T-helper 2 cell (primary cell): ENCODE measurements around the gene NSUN6.

Experiments
- DNase-seq, 5 experiments: peaks; one replicate each; pipeline versions ENCODE4 v3.0.0 to v3.0.0-alpha.2; 2012 to 2022
- total RNA-seq, 2 donors: gene quantifications; one replicate each; lab custom pipeline; 2026; lab: John Stamatoyannopoulos, UW

Gene NSUN6
- total RNA-seq: 29.6 to 66.8 reads per million in 2 donors

DNA sequence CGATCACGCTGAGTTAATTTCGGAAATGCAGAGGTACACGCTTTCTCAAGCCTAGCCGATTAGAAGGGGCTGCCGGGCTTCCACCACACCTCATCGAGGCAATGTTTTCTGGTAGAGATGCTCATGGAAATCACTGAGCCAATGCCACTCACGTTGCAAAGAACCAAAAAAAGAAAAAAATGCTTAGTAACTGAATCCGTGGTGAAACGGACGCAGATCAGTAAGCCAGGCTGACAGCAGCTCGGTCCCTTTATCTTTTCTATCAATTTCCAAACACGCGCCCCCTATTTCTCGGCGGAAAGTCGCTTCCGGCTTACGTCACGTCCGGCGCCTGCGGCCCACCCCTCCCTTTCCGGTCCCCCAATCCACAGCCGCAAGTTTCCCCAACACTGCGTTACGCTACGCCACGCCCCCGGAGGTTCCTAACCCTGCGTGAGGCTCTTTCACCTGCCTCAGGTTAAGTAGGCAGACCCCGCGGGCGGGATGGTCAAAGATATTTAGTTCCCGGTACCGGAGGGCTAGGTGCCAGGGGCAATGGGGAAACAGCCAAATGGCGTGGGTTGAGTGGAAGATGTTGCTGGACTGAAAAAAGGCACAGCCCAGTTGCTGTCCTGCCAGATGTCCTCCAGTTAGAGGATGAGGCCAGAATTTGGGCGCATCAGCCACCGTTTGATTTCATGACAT is at the start of gene NSUN6:
Gene NSUN6 (minus strand): TSS at position 264 of the 684 bp plus-strand sequence. CDS start 384 bp downstream, outside the sequence.
- DNase-seq: peak; percentile 85 to 97 (median 93)

GRCh38 chr10:18699849-18700840 is 48.8 kb upstream of the NSUN6 start:
- peak in 1 of 5 experiments; percentile 20 for DNase-seq

DNA sequence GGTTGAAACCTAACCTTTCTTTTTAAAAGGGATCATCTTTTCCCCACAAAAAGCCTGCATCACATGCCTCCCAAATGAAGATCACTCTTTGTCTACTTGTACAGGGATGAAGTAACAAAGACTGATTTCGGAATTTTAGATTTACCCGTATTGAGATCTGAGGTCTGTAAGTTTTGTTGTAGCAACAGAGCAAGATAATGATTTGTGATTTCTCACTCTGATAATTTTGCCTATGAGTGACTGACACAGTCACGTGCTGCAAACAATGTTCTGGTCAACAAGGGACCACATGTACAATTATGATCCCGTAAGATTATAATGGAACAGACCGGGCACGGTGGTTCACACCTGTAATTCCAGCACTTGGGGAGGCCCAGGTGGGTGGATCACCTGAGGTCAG is 39.2 kb upstream of the NSUN6 start:
- DNase-seq: no peak

DNA sequence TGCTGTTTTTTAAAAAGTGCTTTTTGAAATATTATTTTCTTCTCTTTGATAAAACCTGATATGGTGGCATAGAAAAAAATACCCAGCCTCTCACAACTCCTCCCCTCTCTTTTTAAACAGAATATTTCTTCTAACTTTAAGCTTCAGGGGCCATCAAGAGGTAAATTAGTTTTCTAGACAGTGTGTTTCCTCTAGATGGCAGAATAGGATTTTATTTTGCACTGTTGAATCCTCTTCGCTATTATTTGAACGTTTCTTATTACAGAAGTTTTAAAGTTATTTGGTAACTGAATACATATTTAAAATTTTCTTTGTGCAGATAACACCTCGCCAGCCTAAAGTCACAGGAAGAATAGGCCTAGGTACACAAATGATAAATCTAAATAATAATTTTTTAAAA is 38.1 kb upstream of the NSUN6 start:
- DNase-seq: no peak

DNA sequence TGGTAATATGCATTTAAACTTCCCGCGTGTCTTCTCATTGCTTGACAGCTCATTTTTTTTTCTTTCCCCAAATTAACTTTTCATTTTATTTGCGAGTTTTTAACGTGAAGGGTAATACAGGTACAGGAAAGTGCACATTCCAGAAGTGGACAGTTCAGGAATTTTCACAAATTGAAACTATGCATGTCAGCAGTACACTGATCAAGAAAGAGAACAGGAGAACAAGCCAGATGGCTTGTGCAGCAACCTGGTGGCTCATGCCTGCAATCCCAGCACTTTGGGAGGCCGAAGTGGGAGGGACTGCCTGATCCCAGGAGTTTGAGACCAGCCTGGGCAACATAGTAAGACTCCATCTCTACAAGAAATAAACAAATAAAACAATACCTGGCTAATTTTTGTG is 36.3 kb upstream of the NSUN6 start:
- no peak for DNase-seq

DNA sequence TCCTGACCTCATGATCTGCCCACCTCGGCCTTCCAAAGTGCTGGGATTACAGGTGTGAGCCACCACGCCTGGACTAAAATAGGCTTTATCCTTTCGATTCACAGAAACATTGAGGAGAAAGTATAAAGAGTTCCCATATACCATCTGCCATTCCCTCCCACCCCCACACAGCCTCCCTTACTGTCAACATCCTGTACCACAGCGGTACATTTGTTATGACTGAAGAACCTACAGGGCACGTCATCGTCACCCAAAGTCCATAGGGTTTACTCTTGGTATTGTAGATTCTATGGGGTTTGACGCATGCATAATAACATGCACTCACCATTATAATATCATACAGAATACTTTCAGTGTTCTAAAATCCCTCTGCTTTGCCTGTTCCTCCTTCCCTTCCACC is 35.8 kb upstream of the NSUN6 start:
- peak in 1 of 5 experiments; percentile 6 for DNase-seq

GRCh38 chr10:18685555-18685954 is 34.2 kb upstream of the NSUN6 start:
- no peak for DNase-seq

DNA sequence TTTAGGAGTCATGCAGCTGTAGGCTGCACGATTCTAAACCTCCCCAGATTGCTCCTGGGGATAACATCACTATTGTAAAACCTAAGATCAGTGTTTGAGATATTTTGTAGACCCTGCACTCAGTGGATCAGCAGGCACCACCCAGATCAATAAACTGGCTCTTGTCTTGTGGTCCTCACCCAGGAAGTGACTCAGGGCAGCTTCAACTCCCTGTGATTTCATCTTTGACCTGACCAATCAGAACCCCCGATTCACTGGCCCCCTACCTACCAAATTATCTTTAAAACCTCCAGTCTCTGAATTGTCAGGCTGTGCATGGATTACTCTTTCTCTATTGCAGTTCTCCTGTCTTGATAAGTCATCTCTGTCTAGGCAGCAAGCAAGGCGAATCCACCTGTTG is 33.6 kb upstream of the NSUN6 start:
- peak in 1 of 5 experiments; percentile 12 for DNase-seq

GRCh38 chr10:18684416-18684815 is 33.0 kb upstream of the NSUN6 start:
- no peak for DNase-seq

- DNase-seq: peak in 1 of 5 experiments; percentile 41
Observed at GRCh38 chr10:18683427-18683826, 32.0 kb upstream of the NSUN6 start.

DNA sequence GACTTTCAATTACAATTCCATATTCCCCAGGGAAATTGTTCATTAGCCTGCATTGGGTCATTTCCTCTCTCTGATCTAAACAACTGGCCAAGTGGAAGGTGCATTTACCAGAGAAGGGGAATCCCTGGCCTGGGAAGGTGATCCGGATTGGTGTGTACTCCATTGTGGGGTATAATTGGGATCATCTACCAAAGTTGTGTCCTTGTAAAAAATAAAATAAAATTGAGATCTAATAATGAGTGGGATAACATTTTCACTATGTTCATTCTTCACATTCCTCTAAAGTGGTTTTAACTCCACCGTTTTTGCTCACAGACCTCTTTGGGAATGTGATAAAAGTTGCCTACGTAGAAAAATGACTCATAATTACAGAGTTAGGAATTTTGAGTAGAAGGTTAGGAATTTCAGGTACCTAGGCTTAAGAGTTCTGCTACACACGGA is 30.6 kb upstream of the NSUN6 start:
- DNase-seq: no peak

DNA sequence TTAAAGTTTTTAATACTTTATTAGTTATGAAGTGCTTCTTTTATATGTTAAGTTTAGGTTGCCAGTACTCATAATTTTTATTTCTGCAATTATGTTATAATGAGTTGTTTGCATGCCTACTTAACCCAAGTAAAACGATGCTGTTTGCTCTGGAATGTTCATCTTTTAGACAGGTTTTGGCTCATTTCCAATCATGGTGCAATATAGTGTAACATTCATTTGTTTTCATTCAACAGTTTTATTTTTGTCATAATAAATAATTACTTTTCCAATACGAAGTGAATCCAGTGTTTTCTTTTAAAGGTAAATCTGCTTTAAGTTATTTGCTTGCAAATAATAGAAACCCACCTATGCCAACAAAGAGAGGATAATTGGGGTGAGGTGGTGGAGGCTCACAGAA is 30.0 kb upstream of the NSUN6 start:
- DNase-seq: no peak

DNA sequence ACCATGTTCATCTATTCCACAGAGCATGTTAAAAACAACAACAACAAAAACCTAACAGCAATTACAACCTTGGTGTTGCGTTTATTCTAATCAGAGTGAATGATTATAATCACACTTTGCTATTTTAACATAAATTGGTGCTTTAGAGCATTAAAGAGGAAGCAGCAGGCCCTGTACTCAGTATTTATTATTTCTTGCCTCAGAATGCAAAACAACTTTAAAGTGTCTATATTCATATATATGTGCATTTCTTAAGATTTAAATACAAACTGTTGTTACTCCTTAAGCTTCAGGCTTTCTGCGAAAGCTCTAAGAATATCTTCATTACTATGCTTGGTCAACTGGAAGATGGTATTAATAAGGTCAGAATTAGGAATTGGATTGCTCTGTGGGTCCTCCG is 29.4 kb upstream of the NSUN6 start:
- DNase-seq: no peak

DNA sequence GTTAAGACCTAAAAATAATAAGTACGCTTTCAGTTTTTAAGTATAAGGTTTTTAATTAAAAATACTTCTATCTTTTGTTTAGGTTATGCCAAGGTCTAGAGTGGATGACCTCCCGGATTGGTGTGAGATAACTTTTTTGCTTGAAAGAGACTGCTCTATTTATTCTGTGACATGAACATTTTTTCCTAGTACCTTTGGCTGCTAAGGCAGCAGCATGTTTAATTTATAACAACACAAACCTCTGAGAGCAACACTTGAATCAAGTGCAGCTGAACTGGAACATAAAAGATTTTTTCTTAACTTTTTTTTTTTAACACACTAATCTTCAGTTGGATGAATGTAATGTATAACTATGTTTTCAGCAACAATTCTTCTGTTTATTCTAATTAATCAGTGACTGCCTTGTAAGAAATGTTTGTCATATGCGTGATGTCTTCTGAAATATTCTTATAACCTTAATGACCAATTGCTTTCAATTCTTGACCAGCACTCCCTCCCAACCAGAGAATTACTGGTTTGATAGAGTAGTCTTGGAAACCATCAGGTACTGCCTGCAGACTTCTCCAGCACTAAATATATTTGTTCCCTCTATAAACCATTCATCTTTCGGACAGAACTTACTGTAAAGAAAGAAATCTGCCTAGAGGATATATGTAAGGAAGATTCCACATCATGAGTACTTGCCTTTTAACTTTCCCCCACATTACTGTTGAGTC is 23.9 kb upstream of the NSUN6 start:
- DNase-seq: no peak

- no peak for DNase-seq
Observed at GRCh38 chr10:18668026-18668425, 16.6 kb upstream of the NSUN6 start.

DNA sequence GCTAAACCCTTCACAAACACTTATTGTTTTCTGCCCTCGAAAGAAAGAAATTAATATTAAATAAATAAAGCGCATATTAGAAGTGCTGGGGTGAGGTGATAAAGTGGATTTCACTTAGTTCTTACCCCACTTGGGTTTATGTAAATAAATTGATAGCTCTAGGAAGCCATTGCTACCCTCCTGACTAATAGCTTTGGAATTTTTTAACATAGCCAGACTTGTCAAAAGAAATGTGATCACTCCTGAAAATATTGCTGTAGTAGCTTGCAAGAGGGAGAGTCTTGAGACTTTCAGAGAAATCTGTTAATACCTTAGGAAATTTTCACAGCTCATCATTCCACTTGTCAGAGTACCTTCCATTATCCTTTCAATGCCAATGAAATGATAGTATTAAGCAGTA is 15.4 kb upstream of the NSUN6 start:
- no peak for DNase-seq

DNA sequence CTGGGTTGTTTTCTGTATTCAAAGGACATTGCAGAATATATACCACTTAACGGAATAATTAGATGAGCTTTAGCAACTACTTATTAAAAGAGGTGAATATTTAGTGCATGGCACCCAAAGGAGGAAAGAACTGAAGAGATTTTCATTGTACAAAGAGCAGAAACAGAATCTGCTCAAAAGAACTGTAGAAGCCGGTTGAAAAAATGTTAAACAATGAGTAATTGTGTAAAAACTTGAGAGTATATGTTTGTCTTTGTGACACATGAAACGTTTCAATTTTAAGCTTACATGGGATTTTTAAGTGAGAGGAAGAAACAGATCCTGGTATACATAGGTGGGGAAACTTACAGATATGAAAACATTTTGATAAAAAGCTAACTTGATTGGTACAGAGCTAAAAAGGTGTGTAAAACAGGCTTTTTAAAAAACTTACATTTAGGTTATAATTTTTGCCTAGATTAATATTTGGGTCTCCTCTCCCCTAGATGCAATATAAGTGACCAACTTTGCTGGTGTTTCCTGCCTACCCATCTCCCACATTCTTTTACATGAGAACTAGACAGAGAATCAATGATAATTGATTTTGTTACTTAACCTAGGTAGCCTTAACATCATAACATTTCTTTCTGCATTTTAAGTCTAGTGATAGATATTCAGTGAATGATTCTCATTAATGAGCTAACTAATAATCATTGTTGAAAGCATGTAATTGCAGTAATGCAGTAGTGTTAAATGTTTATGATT is 14.6 kb upstream of the NSUN6 start:
- DNase-seq: no peak

- DNase-seq: no peak
Observed at GRCh38 chr10:18664841-18665478, 13.6 kb upstream of the NSUN6 start.

- DNase-seq: no peak
Observed at GRCh38 chr10:18660816-18661431, 9.5 kb upstream of the NSUN6 start.

- DNase-seq: peak in 1 of 5 experiments; percentile 61
Observed at GRCh38 chr10:18659819-18660535, 8.6 kb upstream of the NSUN6 start.
